AG04450 (cell line): ENCODE data around the gene ODC1. TPM values are rescaled to one million over a fixed set of nuclear protein-coding genes. Genes with fewer than 3 reads are reported as not detected.
"Not testable (repeated sequence)": the region's sequence is repeated elsewhere in the genome, so short reads cannot be mapped to it uniquely, and the experiment has no call there.

Source experiments
- CTCF ChIA-PET: fragments of 300-600, 350-600 bp; formaldehyde crosslinking; extraction: SDS; loops from one replicate; lab custom pipeline; 2022; ENCODE audit warnings: antibody characterized with exemption, inconsistent platforms; lab: Charles Lee
- POLR2A ChIA-PET: fragments of 350-600 bp; formaldehyde crosslinking; extraction: SDS; loops from one replicate; lab custom pipeline; 2021; ENCODE audit warnings: antibody characterized with exemption, inconsistent platforms; lab: Yijun Ruan, JAX
- DNase-seq: peaks from one replicate; pipeline ENCODE4 v3.0.0-alpha.2; 2011; ENCODE audit warnings: low read depth, low spot score
- H3K27ac ChIP-seq: one replicate; pipeline ENCODE4 v1.5.1; 2012; ENCODE audit warnings: low read depth, low read length, control low read depth
- H3K27me3 ChIP-seq: one replicate; pipeline ENCODE4 v1.6.0; 2012; ENCODE audit warnings: low read length; ENCODE audit not compliant: control insufficient read depth, insufficient read depth
- H3K4me3 ChIP-seq: 2 replicates; pipeline ENCODE4 v1.5.1; 2011; ENCODE audit warnings: mild to moderate bottlenecking, low read depth, low read length, control low read depth
- H3K9me3 ChIP-seq: 2 replicates; pipeline ENCODE4 v1.5.1; 2012; ENCODE audit warnings: low read length; ENCODE audit not compliant: control insufficient read depth, insufficient read depth
- polyA plus RNA-seq: library from polyadenylated mRNA; depleted of rRNA; stranded (reverse); fragments of >200 nt; gene quantifications from 2 replicates; pipeline ENCODE4 v1.2.3, GENCODE V29; 2011
- TF ChIP-seq, protein P1 (sequence below): IDR thresholded peaks from 2 replicates; pipeline ENCODE4 v1.5.1; 2011; ENCODE audit warnings: low read depth, low read length, control low read depth, inconsistent platforms

Gene ODC1
- polyA plus RNA-seq, 1 experiment, result 168 TPM

DNA sequence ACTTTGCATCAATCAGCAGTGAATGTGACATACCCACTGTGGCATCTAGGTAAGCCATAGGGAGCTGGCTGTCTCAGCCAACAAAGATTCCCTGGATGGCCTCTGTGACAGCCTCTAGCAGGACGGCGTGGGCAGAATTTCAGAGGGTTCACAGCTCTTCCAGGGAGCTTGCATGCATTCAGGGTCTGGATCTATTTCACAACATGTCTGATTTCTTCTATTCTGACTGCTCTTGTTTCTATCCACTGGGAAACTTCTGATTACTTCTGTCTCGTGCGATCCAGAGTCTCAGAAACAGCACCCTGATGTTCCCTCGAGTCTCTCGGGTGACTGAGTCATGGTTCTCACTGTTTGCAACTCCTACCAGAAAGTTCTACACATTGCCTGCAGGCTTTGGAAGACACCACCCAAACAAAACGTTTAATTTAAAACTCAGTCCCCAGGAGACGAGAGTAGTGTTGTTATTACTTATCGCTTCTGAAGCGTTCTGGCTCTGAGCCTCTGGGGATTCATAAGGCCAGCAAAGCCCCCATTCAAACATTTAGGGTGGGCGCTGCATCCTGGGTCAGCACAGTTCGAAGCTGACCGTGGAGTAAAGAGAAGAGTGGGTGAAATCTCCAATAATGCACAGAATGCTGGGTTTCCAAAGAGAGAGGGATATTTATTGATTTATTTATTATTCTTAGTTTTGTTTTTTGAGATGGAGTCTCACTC is 41.9 kb upstream of the ODC1 start:
- no peak overlapping the region for H3K4me3 ChIP-seq
- DNase-seq, result no peak
- ChIA-PET CTCF (no interaction called here), POLR2A (no interaction called here)
- H3K9me3 ChIP-seq, result peaks cover 2% of the 10 kb centered on the region; the same call in 1 of the 2 replicates
- peaks cover 14% of the 10 kb centered on the region for H3K27me3 ChIP-seq
- no peak overlapping the region for H3K27ac ChIP-seq
- TF ChIP-seq, protein P1, sequence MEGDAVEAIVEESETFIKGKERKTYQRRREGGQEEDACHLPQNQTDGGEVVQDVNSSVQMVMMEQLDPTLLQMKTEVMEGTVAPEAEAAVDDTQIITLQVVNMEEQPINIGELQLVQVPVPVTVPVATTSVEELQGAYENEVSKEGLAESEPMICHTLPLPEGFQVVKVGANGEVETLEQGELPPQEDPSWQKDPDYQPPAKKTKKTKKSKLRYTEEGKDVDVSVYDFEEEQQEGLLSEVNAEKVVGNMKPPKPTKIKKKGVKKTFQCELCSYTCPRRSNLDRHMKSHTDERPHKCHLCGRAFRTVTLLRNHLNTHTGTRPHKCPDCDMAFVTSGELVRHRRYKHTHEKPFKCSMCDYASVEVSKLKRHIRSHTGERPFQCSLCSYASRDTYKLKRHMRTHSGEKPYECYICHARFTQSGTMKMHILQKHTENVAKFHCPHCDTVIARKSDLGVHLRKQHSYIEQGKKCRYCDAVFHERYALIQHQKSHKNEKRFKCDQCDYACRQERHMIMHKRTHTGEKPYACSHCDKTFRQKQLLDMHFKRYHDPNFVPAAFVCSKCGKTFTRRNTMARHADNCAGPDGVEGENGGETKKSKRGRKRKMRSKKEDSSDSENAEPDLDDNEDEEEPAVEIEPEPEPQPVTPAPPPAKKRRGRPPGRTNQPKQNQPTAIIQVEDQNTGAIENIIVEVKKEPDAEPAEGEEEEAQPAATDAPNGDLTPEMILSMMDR, result no peak

DNA sequence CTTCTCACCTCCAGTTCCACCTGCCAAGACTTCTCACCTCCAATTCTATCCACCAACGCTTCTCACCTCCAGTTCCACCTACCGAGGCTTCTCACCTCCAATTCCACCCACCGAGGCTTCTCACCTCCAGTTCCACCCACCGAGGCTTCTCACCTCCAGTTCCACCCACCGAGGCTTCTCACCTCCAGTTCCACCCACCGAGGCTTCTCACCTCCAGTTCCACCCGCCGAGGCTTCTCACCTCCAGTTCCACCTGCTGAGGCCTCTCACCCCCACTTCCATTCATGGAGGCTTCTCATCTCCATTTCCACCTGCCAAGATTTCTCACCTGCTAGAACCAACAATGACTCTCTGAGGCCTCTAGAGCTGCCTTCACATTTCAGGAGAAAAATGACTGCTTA is 40.0 kb upstream of the ODC1 start:
- CTCF ChIA-PET, POLR2A ChIA-PET, H3K4me3 ChIP-seq, DNase-seq, H3K27ac ChIP-seq, H3K9me3 ChIP-seq: not testable (repeated sequence)
- H3K27me3 ChIP-seq, result peaks cover 26% of the 10 kb centered on the region

DNA sequence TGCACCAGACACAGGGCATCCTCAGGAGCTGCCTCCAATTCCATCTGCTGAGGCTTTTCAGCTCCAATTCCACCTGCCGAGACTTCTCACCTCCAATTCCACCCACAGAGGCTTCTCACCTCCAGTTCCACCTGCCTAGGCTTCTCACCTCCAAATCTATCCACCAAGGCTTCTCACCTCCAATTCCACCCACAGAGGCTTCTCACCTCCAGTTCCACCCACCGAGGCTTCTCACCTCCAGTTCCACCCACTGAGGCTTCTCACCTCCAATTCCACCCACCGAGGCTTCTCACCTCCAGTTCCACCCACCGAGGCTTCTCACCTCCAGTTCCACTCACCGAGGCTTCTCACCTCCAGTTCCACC is 39.6 kb upstream of the ODC1 start:
- DNase-seq, H3K4me3 ChIP-seq, CTCF ChIA-PET, POLR2A ChIA-PET, H3K9me3 ChIP-seq, H3K27ac ChIP-seq: not testable (repeated sequence)
- peaks cover 30% of the 10 kb centered on the region for H3K27me3 ChIP-seq

DNA sequence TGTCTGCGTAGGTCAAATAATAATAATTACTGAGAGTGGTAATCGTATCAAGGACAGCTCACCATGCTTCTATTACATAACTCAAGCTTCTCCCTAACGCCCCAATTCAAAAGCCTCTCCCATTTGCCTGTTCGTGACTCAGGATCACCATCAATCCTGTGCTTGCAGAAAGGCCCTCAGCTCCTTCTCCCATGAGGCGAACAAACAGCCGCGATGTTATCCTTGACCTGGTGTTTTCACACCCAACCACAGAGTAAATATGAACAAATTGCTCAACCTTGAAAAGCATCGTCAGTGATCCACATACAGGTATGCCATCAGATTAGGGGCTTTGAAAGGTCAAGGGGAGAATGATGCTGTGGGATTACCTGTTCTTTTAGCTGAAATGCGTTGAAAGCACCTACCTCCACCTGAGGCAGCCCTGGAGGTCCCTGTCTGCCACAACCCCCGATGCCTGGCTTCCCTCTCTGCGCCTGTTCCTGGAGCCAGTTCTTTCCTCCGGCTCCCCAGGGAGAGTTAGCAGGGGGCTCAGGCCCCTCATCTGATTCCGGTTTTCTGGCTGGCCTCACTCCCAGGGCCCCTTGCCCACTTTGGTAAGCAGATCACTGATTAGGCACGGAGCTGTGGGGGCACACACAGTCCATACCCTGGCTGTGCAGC is 39.1 kb upstream of the ODC1 start:
- Histone ChIP-seq H3K27ac (no peak overlapping the region), H3K4me3 (no peak overlapping the region), H3K27me3 (peaks cover 35% of the 10 kb centered on the region), H3K9me3 (peaks cover 2% of the 10 kb centered on the region; the same call in 1 of the 2 replicates)
- ChIA-PET POLR2A (no interaction called here), CTCF (no interaction called here)
- no peak for DNase-seq
- TF ChIP-seq, protein P1, result no peak

DNA sequence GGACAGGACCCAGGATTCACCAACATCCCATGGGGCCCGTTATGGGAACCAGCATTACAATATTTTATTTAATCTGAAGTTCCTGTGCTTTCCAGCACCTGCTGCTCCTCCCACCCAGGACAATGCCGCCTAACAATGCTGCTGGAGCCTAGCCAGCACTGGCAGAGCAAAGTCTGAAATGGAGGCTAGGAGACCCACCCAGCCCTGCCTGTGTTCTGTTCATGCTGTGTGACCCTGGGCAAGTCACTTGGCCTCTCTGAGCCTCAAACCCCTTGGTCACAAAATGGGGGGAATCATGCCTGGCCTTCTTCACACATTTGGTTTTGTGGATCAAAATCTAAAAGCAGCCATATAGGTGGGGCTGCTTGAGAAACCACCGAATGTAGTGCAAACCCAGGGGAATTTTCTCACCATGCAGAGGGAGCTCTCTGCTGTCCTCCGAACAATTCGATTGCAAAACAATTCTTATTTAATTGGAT is 38.5 kb upstream of the ODC1 start:
- TF ChIP-seq, protein P1, result no peak
- peaks cover 38% of the 10 kb centered on the region for H3K27me3 ChIP-seq
- POLR2A ChIA-PET, result no interaction called here
- H3K9me3 ChIP-seq, result no peaks in the 10 kb centered on the region
- H3K4me3 ChIP-seq, result no peak overlapping the region
- CTCF ChIA-PET, result no interaction called here
- DNase-seq, result no peak
- no peak overlapping the region for H3K27ac ChIP-seq

DNA sequence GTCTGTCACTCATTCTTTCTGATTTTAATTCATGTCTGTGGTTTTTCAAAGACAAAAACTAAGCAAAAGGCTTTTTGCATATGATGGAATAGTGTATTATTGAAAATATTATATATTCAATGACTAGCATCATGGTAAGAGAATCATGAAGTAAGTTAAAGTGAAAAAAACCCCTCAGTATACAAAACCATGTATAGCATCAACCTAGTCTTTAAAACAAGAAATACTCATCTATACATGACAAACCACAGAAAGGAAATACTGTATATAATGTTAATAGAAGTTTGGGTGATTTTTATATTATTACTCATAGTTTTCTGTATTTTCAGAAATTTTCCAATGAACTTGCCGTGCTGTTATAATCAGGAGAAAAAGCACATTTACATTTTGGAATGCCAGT is 38.0 kb upstream of the ODC1 start:
- no peak overlapping the region for H3K4me3 ChIP-seq
- CTCF ChIA-PET, result no interaction called here
- H3K27ac ChIP-seq, result no peak overlapping the region
- no peaks in the 10 kb centered on the region for H3K9me3 ChIP-seq
- POLR2A ChIA-PET, result no interaction called here
- DNase-seq, result no peak
- H3K27me3 ChIP-seq, result peaks cover 43% of the 10 kb centered on the region
- TF ChIP-seq, protein P1, result no peak
